Activated naive CD8-positive, alpha-beta T cell treated with anti-CD3 and anti-CD28 coated beads for 36 hours (primary cell): ENCODE results near the gene ZNF683. TPM values are rescaled to one million over a fixed set of nuclear protein-coding genes. Genes with fewer than 3 reads are reported as not detected.

Experiments
- DNase-seq: peaks from one replicate; pipeline ENCODE4 v3.0.0; 2021
- H3K27ac Mint-ChIP-seq: one replicate; pipeline ENCODE4 v1.8.0; 2022; ENCODE audit warnings: mild to moderate bottlenecking, moderate library complexity, mixed read lengths
- H3K27me3 Mint-ChIP-seq: one replicate; pipeline ENCODE4 v1.8.0; 2022; ENCODE audit warnings: mild to moderate bottlenecking, mixed read lengths
- H3K36me3 Mint-ChIP-seq: one replicate; pipeline ENCODE4 v1.8.0; 2021; ENCODE audit warnings: mild to moderate bottlenecking, mixed read lengths
- H3K4me1 Mint-ChIP-seq: one replicate; pipeline ENCODE4 v1.8.0; 2021; ENCODE audit warnings: mixed read lengths
- H3K4me3 Mint-ChIP-seq: one replicate; pipeline ENCODE4 v1.8.0; 2022; ENCODE audit warnings: mild to moderate bottlenecking, moderate library complexity, mixed read lengths
- H3K9me3 Mint-ChIP-seq: one replicate; pipeline ENCODE4 v1.8.0; 2022; ENCODE audit warnings: mixed read lengths
- total RNA-seq, 2 experiments: library from RNA; stranded (reverse); gene quantifications; one replicate each; pipeline ENCODE4 v1.2.3, GENCODE V29; 2021

Gene ZNF683
- total RNA-seq, 2 experiments from 2014 or later: 0.27 to 0.32 TPM

DNA sequence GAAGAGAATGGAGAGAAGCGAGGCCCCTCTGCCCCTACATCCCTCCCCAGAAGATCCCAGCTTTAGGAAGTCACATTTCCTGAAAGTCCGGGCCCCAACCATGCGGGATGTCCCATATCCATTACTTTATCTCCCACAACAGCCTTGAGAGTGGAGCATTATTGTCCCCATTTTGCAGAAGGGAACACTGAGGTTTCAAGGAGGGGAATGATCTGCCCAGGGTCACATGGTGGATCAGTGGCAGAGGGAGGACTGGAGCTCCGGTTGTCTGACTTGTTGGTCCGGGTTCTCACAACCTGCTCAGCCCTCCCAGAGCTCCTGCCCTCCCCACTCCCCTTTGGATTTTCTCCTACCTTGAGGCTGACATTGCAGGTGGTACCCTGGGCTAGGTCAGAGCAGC, 16.4 kb downstream of the ZNF683 start:
- no peaks in the 10 kb centered on the region for H3K36me3 Mint-ChIP-seq
- H3K4me1 Mint-ChIP-seq: peaks cover 17% of the 10 kb centered on the region
- H3K27me3 Mint-ChIP-seq: peaks cover 6% of the 10 kb centered on the region
- no peak overlapping the region for H3K27ac Mint-ChIP-seq
- no peaks in the 10 kb centered on the region for H3K9me3 Mint-ChIP-seq
- H3K4me3 Mint-ChIP-seq: no peak overlapping the region
- DNase-seq: no peak

GRCh38 chr1:26354972-26355371, 17.6 kb downstream of the ZNF683 start:
- Mint-ChIP-seq H3K27me3 (no peaks in the 10 kb centered on the region), H3K36me3 (no peaks in the 10 kb centered on the region), H3K9me3 (no peaks in the 10 kb centered on the region), H3K27ac (no peak overlapping the region), H3K4me1 (peaks cover 9% of the 10 kb centered on the region), H3K4me3 (no peak overlapping the region)
- no peak for DNase-seq

- peaks cover 9% of the 10 kb centered on the region for H3K4me1 Mint-ChIP-seq
- no peaks in the 10 kb centered on the region for H3K27me3 Mint-ChIP-seq
- H3K36me3 Mint-ChIP-seq: no peaks in the 10 kb centered on the region
- H3K27ac Mint-ChIP-seq: no peak within 1 kb of the TSS
- H3K4me3 Mint-ChIP-seq: no peak within 1 kb of the TSS
- no peaks in the 10 kb centered on the region for H3K9me3 Mint-ChIP-seq
- DNase-seq: no peak
These were observed 18.4 kb downstream of the ZNF683 start, which contains the start of gene CRYBG2 for GRCh38 chr1:26353976-26354820. TSS of gene CRYBG2 (minus strand) at chr1:26354130. CDS start at chr1:26346657, 7,473 bp downstream.

GRCh38 chr1:26353210-26353859, 19.2 kb downstream of the ZNF683 start:
- Mint-ChIP-seq H3K4me3 (no peak overlapping the region), H3K27me3 (no peaks in the 10 kb centered on the region), H3K27ac (no peak overlapping the region), H3K4me1 (peaks cover under 1% of the 10 kb centered on the region), H3K36me3 (no peaks in the 10 kb centered on the region), H3K9me3 (no peaks in the 10 kb centered on the region)
- no peak for DNase-seq

- H3K36me3 Mint-ChIP-seq: no peaks in the 10 kb centered on the region
- H3K27ac Mint-ChIP-seq: no peak overlapping the region
- no peaks in the 10 kb centered on the region for H3K27me3 Mint-ChIP-seq
- DNase-seq: no peak
- no peaks in the 10 kb centered on the region for H3K9me3 Mint-ChIP-seq
- H3K4me3 Mint-ChIP-seq: no peak overlapping the region
- no peaks in the 10 kb centered on the region for H3K4me1 Mint-ChIP-seq
These were observed 20.2 kb downstream of the ZNF683 start for GRCh38 chr1:26352338-26352679.

DNA sequence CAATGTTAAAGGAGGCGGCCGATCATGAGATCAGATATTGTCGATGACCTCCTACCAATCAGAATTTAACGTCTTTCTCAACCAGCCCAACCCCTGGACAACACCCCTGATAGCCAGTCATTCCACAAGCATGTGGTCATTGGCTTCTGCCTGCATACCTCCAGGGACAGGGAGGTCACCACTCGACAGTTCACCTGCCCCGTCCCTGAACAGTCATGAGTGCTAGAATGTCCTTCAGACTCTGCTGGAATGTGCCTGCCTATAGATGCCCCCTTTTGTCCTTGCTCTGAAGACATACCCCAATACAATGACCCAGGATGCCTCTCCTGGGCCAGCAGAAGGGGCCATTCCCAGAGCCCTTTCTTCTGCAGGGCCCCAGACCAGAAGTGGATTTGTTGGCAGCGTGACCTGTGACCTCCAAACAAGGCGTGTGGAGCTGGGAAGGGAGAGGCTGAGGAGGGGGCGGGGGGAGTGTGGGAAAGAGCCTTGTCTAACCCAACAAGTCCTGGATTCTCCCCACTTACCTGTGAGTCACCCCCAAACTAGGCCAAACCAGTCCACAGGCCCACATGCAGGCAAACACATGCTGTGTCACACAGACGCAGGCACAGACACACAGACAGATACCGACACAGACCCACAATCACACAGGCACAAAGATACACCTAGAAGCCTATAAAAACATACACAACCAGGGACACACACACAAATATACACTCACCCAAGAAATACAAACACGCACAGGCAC, 20.8 kb downstream of the ZNF683 start:
- H3K36me3 Mint-ChIP-seq: no peaks in the 10 kb centered on the region
- H3K9me3 Mint-ChIP-seq: no peaks in the 10 kb centered on the region
- H3K27me3 Mint-ChIP-seq: no peaks in the 10 kb centered on the region
- no peaks in the 10 kb centered on the region for H3K4me1 Mint-ChIP-seq
- no peak for DNase-seq
- no peak overlapping the region for H3K27ac Mint-ChIP-seq
- H3K4me3 Mint-ChIP-seq: no peak overlapping the region

GRCh38 chr1:26350701-26351589, 21.6 kb downstream of the ZNF683 start:
- Mint-ChIP-seq H3K27me3 (no peaks in the 10 kb centered on the region), H3K4me3 (no peak overlapping the region), H3K4me1 (no peaks in the 10 kb centered on the region), H3K27ac (no peak overlapping the region), H3K36me3 (no peaks in the 10 kb centered on the region), H3K9me3 (no peaks in the 10 kb centered on the region)
- no peak for DNase-seq

GRCh38 chr1:26350343-26350700, 22.2 kb downstream of the ZNF683 start:
- H3K9me3 Mint-ChIP-seq: no peaks in the 10 kb centered on the region
- DNase-seq: no peak
- no peak overlapping the region for H3K4me3 Mint-ChIP-seq
- H3K36me3 Mint-ChIP-seq: no peaks in the 10 kb centered on the region
- no peaks in the 10 kb centered on the region for H3K27me3 Mint-ChIP-seq
- no peaks in the 10 kb centered on the region for H3K4me1 Mint-ChIP-seq
- no peak overlapping the region for H3K27ac Mint-ChIP-seq

DNA sequence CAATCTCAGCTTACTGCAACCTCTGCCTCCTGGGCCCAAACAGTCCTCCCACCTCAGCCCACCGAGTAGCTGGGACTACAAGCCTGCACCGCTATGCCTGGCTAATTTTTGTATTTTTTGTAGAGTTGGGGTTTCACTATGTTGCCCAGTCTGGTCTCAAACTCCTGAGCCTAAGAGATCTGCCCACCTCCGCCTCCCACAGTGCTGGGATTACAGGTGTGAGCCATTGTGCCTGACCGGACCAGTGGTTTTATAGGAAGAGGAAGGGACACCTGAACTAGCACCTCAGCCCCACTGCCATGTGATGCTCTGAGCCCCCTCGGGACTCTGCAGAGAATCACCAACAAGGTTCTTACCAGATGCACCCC, 22.7 kb downstream of the ZNF683 start:
- Mint-ChIP-seq H3K9me3 (no peaks in the 10 kb centered on the region), H3K27ac (no peak overlapping the region), H3K4me1 (no peaks in the 10 kb centered on the region), H3K4me3 (no peak overlapping the region), H3K36me3 (no peaks in the 10 kb centered on the region), H3K27me3 (no peaks in the 10 kb centered on the region)
- DNase-seq: no peak

DNA sequence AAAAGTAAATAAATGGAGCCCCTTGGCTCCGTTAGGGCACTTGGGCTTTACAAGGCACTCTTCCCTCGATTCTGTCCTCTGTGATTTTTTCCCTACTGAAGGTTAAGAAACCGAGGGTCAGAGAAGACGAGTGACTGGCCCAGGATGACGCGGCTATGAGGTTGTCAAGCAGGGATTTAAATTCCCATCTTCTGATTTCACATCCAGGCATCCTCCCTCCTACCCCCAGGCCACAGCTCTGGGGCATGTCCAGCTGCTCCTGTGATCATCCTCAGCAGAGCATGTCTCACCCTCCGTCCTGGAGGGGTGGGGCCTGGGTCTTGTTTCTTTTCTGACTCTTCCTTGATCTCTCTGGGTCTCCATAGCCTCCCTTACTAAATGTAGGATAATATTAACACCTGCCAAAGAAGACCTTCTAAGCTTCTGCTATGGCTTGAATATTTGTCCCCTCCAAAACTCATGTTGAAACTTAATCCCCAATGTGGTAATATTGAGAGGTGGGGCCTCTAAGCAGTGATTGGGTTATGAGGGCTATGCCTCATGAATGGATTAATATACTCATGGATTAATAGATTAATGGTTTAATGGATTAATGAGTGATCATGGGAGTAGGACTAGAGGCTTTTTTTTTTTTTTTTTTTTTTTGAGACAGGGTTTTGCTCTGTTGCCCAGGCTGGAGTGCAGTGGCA, 23.2 kb downstream of the ZNF683 start:
- H3K4me3 Mint-ChIP-seq: no peak overlapping the region
- H3K4me1 Mint-ChIP-seq: no peaks in the 10 kb centered on the region
- H3K27ac Mint-ChIP-seq: no peak overlapping the region
- no peaks in the 10 kb centered on the region for H3K9me3 Mint-ChIP-seq
- no peaks in the 10 kb centered on the region for H3K27me3 Mint-ChIP-seq
- DNase-seq: no peak
- H3K36me3 Mint-ChIP-seq: no peaks in the 10 kb centered on the region

- Mint-ChIP-seq H3K27me3 (no peaks in the 10 kb centered on the region), H3K4me1 (no peaks in the 10 kb centered on the region), H3K36me3 (no peaks in the 10 kb centered on the region), H3K27ac (no peak overlapping the region), H3K9me3 (no peaks in the 10 kb centered on the region), H3K4me3 (no peak overlapping the region)
- DNase-seq: no peak
These were observed 26.1 kb downstream of the ZNF683 start for GRCh38 chr1:26346274-26347033.

DNA sequence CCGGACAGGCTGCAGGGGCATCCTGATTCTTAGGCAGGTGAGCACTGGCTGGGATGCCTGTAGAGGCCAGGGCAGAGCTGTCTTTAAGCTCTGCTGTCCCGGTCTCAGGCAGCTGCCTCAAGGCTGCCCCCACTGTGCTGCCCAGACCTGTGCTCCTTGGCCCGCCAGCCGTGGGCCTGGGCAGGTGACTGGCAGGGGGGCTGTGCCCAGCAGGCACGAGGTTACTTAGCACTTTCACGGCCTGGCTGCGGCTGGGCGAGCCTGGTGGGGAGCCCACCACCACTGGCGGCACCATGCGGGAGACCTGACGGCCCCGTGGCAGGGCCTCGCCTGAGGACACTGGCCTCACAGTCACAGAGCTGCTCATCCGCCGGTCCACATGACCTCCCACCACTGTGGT, 26.8 kb downstream of the ZNF683 start:
- Mint-ChIP-seq H3K4me3 (no peak overlapping the region), H3K36me3 (no peaks in the 10 kb centered on the region), H3K9me3 (no peaks in the 10 kb centered on the region), H3K4me1 (no peaks in the 10 kb centered on the region), H3K27ac (no peak overlapping the region), H3K27me3 (no peaks in the 10 kb centered on the region)
- no peak for DNase-seq

DNA sequence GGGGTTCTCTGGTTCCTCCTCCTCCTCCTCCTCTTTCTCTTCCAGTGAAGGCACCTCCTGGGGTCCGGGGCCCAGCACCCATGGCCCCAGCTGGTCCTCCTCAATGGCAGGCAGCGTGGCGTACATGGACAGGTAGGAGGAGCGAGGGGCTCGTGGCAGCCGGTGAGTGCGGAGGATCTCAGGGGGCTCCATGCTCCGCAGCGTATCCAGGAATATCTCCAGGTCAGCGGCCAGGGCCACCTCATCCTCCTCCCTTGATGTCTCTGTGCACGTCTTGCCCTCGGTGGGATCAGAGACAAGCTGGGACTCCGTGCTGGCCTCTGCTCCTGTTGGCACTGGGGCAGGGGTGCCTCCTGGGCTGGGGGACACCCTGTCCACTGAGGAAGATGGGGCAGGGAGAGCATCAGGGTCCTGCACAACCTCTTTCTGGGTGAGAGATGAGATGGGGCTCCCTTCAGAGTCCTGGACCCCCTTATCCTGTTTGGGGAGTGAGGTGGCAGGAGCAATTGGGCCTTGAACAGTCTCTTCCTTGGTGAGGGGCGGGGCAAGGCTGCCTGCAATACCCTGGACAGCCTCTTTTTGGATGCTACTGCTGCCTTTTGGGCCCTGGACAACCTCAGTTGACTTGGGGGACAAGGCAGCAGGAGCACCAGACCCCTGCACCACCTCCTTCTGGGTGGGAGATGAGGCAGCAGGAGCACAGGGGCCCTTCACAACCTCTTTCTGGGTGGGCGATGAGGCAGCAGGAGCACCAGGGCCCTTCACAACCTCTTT, 28.2 kb downstream of the ZNF683 start:
- DNase-seq: no peak
- Mint-ChIP-seq H3K4me1 (no peaks in the 10 kb centered on the region), H3K9me3 (no peaks in the 10 kb centered on the region), H3K36me3 (no peaks in the 10 kb centered on the region), H3K27me3 (no peaks in the 10 kb centered on the region), H3K27ac (no peak overlapping the region), H3K4me3 (no peak overlapping the region)
